K562 (cell line): Measurements from ENCODE around the gene TDRD6. TPM values are rescaled to one million over a fixed set of nuclear protein-coding genes. Genes with fewer than 3 reads are reported as not detected.

ENCODE experiments used
- BRD9 ChIP-seq: fragments of 450-650 bp; IDR thresholded peaks from 2 replicates; pipeline ENCODE4 v1.6.1; 2018; ENCODE audit warnings: low read depth; ENCODE audit not compliant: partially characterized antibody
- FOXJ3 ChIP-seq: sonication (generic); formaldehyde crosslinking; IDR thresholded peaks from 2 replicates; pipeline ENCODE4 v1.4.0; 2020; ENCODE audit warnings: mild to moderate bottlenecking, missing genetic modification reagents
- KLF16 ChIP-seq: IDR thresholded peaks from 2 replicates; pipeline ENCODE4 v1.6.1; 2016; ENCODE audit warnings: antibody characterized with exemption
- MED1 ChIP-seq: sonication (generic); formaldehyde crosslinking; IDR thresholded peaks from 2 replicates; pipeline ENCODE4 v1.8.1; 2023; ENCODE audit warnings: missing genetic modification reagents, borderline replicate concordance
- polyA plus RNA-seq, 8 experiments: library from polyadenylated mRNA; depleted of rRNA in 4 of 8; stranded (reverse) in 5 of 8; unstranded in 3 of 8; fragments of >200 nt; fragmentation: Nextera tagmentation in 2 of 8; fragmentation: Illumina TruSeq in 1 of 8; extraction: Ambion mirVana in 2 of 8; extraction: Trizol in 1 of 8; gene quantifications; 2 replicates each; pipeline versions ENCODE4 v1.2.1 to v1.2.3, GENCODE V29; 2011 to 2014; ENCODE audit warnings: inconsistent platforms in 1 of 8, missing spikeins in 1 of 8
- total RNA-seq, 7 experiments: library from RNA; depleted of rRNA in 6 of 7; stranded (reverse); fragments of >200 nt in 6 of 7; fragmentation: Illumina TruSeq in 2 of 7; extraction: Trizol in 2 of 7; gene quantifications; 2 replicates each; pipeline versions ENCODE4 v1.2.1 to v1.2.3, GENCODE V29; 2011 to 2021; ENCODE audit warnings: low replicate concordance in 1 of 7
- TF ChIP-seq, protein P1 (sequence below), 2 experiments: fragments of 450-650 bp; conservative IDR thresholded peaks; 2 replicates each; pipeline ENCODE4 v1.6.1; 2017; ENCODE audit warnings: mild to moderate bottlenecking in 2 of 2, moderate library complexity in 2 of 2

The TDRD6 gene
- total and polyA plus RNA-seq, 9 of the 15 experiments (the other 6 are each of a cell fraction or from before 2014, with no cell fraction given) = under 0.01 to 0.53 (median 0.14) TPM; not detected in 1

DNA sequence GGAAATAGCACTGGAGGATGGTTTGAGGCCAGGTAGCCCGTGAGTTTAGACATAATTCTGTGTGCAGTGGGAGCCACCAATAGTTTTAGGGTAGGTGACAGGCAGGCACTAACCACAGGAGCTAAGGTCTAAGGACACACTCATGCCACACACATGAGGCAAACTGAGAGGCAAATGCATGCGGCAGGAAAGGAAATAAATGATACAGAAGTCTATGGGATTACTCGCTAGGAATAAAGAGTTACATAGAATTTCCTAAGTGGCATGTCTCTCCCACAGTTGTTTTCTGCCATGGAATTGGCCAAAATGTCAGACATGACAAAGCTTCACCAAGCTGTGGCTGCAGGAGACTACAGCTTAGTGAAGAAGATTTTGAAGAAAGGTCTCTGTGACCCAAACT is 64.0 kb downstream of the TDRD6 start (continued):
- TF ChIP-seq, protein P1, sequence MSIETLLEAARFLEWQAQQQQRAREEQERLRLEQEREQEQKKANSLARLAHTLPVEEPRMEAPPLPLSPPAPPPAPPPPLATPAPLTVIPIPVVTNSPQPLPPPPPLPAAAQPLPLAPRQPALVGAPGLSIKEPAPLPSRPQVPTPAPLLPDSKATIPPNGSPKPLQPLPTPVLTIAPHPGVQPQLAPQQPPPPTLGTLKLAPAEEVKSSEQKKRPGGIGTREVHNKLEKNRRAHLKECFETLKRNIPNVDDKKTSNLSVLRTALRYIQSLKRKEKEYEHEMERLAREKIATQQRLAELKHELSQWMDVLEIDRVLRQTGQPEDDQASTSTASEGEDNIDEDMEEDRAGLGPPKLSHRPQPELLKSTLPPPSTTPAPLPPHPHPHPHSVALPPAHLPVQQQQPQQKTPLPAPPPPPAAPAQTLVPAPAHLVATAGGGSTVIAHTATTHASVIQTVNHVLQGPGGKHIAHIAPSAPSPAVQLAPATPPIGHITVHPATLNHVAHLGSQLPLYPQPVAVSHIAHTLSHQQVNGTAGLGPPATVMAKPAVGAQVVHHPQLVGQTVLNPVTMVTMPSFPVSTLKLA (conservative IDR thresholded peaks at IDR 0.05) = no peak
- TF ChIP-seq BRD9 (no peak), FOXJ3 (CRISPR knock-in tag) (no peak), KLF16 (no peak), MED1 (CRISPR knock-in tag) (no peak)

Other genes with a start within 250 kb of the TDRD6 start
- gene RCAN2, start 196.4 kb upstream of the TDRD6 start, total RNA-seq (2014; rRNA removed) = not detected in 2 replicates
- gene RCAN2, start 196.4 kb upstream of the TDRD6 start, total RNA-seq (2014; rRNA removed; fragmentation: Illumina TruSeq; extraction: Trizol) = not detected in 2 replicates
- not detected in 2 replicates for gene RCAN2, start 196.4 kb upstream of the TDRD6 start, total RNA-seq (2015; rRNA removed; fragmentation: Illumina TruSeq; extraction: Trizol)
- gene RCAN2, start 196.4 kb upstream of the TDRD6 start, total RNA-seq (2021) = 0.04 TPM in 1 of 2 replicates, not detected in the other
- not detected in 2 replicates for gene RCAN2, start 196.4 kb upstream of the TDRD6 start, polyA plus RNA-seq (2011; rRNA removed)
- gene RCAN2, start 196.4 kb upstream of the TDRD6 start, polyA plus RNA-seq (2014; fragmentation: Illumina TruSeq; extraction: Trizol) = not detected in 2 replicates
- not detected for gene RCAN2, start 196.4 kb upstream of the TDRD6 start, polyA plus RNA-seq (2014; fragmentation: Nextera tagmentation; extraction: Ambion mirVana)
- not detected in 2 replicates for gene RCAN2, start 196.4 kb upstream of the TDRD6 start, polyA plus RNA-seq (2014; rRNA removed)
- gene CYP39A1, start 35.1 kb upstream of the TDRD6 start, total RNA-seq (2014; rRNA removed) = not detected in 2 replicates
- not detected in 2 replicates for gene CYP39A1, start 35.1 kb upstream of the TDRD6 start, total RNA-seq (2014; rRNA removed; fragmentation: Illumina TruSeq; extraction: Trizol)
- not detected in 2 replicates for gene CYP39A1, start 35.1 kb upstream of the TDRD6 start, total RNA-seq (2015; rRNA removed; fragmentation: Illumina TruSeq; extraction: Trizol)
- gene CYP39A1, start 35.1 kb upstream of the TDRD6 start, total RNA-seq (2021) = not detected in 2 replicates
- gene CYP39A1, start 35.1 kb upstream of the TDRD6 start, polyA plus RNA-seq (2011; rRNA removed) = not detected in 2 replicates
- not detected in 2 replicates for gene CYP39A1, start 35.1 kb upstream of the TDRD6 start, polyA plus RNA-seq (2014; fragmentation: Illumina TruSeq; extraction: Trizol)
- gene CYP39A1, start 35.1 kb upstream of the TDRD6 start, polyA plus RNA-seq (2014; fragmentation: Nextera tagmentation; extraction: Ambion mirVana) = not detected
- not detected in 2 replicates for gene CYP39A1, start 35.1 kb upstream of the TDRD6 start, polyA plus RNA-seq (2014; rRNA removed)
- not detected in 2 replicates for gene SLC25A27, start 34.9 kb upstream of the TDRD6 start, total RNA-seq (2014; rRNA removed)
- gene SLC25A27, start 34.9 kb upstream of the TDRD6 start, total RNA-seq (2014; rRNA removed; fragmentation: Illumina TruSeq; extraction: Trizol) = not detected in 2 replicates
- gene SLC25A27, start 34.9 kb upstream of the TDRD6 start, total RNA-seq (2015; rRNA removed; fragmentation: Illumina TruSeq; extraction: Trizol) = not detected in 2 replicates
- not detected in 2 replicates for gene SLC25A27, start 34.9 kb upstream of the TDRD6 start, total RNA-seq (2021)
- not detected in 2 replicates for gene SLC25A27, start 34.9 kb upstream of the TDRD6 start, polyA plus RNA-seq (2011; rRNA removed)
- gene SLC25A27, start 34.9 kb upstream of the TDRD6 start, polyA plus RNA-seq (2014; fragmentation: Illumina TruSeq; extraction: Trizol) = not detected in 2 replicates
- gene SLC25A27, start 34.9 kb upstream of the TDRD6 start, polyA plus RNA-seq (2014; fragmentation: Nextera tagmentation; extraction: Ambion mirVana) = not detected
- 0.69 TPM in 1 of 2 replicates, not detected in the other for gene SLC25A27, start 34.9 kb upstream of the TDRD6 start, polyA plus RNA-seq (2014; rRNA removed)
- gene PLA2G7, start 47.5 kb downstream of the TDRD6 start, total RNA-seq (2014; rRNA removed) = not detected in 2 replicates
- not detected in 2 replicates for gene PLA2G7, start 47.5 kb downstream of the TDRD6 start, total RNA-seq (2014; rRNA removed; fragmentation: Illumina TruSeq; extraction: Trizol)
- gene PLA2G7, start 47.5 kb downstream of the TDRD6 start, total RNA-seq (2015; rRNA removed; fragmentation: Illumina TruSeq; extraction: Trizol) = not detected in 2 replicates
- not detected in 2 replicates for gene PLA2G7, start 47.5 kb downstream of the TDRD6 start, total RNA-seq (2021)
- not detected in 2 replicates for gene PLA2G7, start 47.5 kb downstream of the TDRD6 start, polyA plus RNA-seq (2011; rRNA removed)
- gene PLA2G7, start 47.5 kb downstream of the TDRD6 start, polyA plus RNA-seq (2014; fragmentation: Illumina TruSeq; extraction: Trizol) = not detected in 2 replicates
- not detected for gene PLA2G7, start 47.5 kb downstream of the TDRD6 start, polyA plus RNA-seq (2014; fragmentation: Nextera tagmentation; extraction: Ambion mirVana)
- not detected in 2 replicates for gene PLA2G7, start 47.5 kb downstream of the TDRD6 start, polyA plus RNA-seq (2014; rRNA removed)
- not detected in 2 replicates for gene ANKRD66, start 59.0 kb downstream of the TDRD6 start, total RNA-seq (2014; rRNA removed)
- not detected in 2 replicates for gene ANKRD66, start 59.0 kb downstream of the TDRD6 start, total RNA-seq (2014; rRNA removed; fragmentation: Illumina TruSeq; extraction: Trizol)
- not detected in 2 replicates for gene ANKRD66, start 59.0 kb downstream of the TDRD6 start, total RNA-seq (2015; rRNA removed; fragmentation: Illumina TruSeq; extraction: Trizol)
- gene ANKRD66, start 59.0 kb downstream of the TDRD6 start, total RNA-seq (2021) = not detected in 2 replicates
- gene ANKRD66, start 59.0 kb downstream of the TDRD6 start, polyA plus RNA-seq (2011; rRNA removed) = not detected in 2 replicates
- gene ANKRD66, start 59.0 kb downstream of the TDRD6 start, polyA plus RNA-seq (2014; fragmentation: Illumina TruSeq; extraction: Trizol) = not detected in 2 replicates
- gene ANKRD66, start 59.0 kb downstream of the TDRD6 start, polyA plus RNA-seq (2014; fragmentation: Nextera tagmentation; extraction: Ambion mirVana) = not detected
- gene ANKRD66, start 59.0 kb downstream of the TDRD6 start, polyA plus RNA-seq (2014; rRNA removed) = not detected in 2 replicates
- gene MEP1A, start 105.5 kb downstream of the TDRD6 start, total RNA-seq (2014; rRNA removed) = not detected in 2 replicates
- not detected in 2 replicates for gene MEP1A, start 105.5 kb downstream of the TDRD6 start, total RNA-seq (2014; rRNA removed; fragmentation: Illumina TruSeq; extraction: Trizol)
- not detected in 2 replicates for gene MEP1A, start 105.5 kb downstream of the TDRD6 start, total RNA-seq (2015; rRNA removed; fragmentation: Illumina TruSeq; extraction: Trizol)
- not detected in 2 replicates for gene MEP1A, start 105.5 kb downstream of the TDRD6 start, total RNA-seq (2021)
- not detected in 2 replicates for gene MEP1A, start 105.5 kb downstream of the TDRD6 start, polyA plus RNA-seq (2011; rRNA removed)
- gene MEP1A, start 105.5 kb downstream of the TDRD6 start, polyA plus RNA-seq (2014; fragmentation: Illumina TruSeq; extraction: Trizol) = not detected in 2 replicates
- gene MEP1A, start 105.5 kb downstream of the TDRD6 start, polyA plus RNA-seq (2014; fragmentation: Nextera tagmentation; extraction: Ambion mirVana) = not detected
- not detected in 2 replicates for gene MEP1A, start 105.5 kb downstream of the TDRD6 start, polyA plus RNA-seq (2014; rRNA removed)
- not detected in 2 replicates for gene ADGRF5, start 234.1 kb downstream of the TDRD6 start, total RNA-seq (2014; rRNA removed)
- not detected in 2 replicates for gene ADGRF5, start 234.1 kb downstream of the TDRD6 start, total RNA-seq (2014; rRNA removed; fragmentation: Illumina TruSeq; extraction: Trizol)
- gene ADGRF5, start 234.1 kb downstream of the TDRD6 start, total RNA-seq (2015; rRNA removed; fragmentation: Illumina TruSeq; extraction: Trizol) = not detected in 2 replicates
- 0.07 and 0.22 TPM in 2 replicates for gene ADGRF5, start 234.1 kb downstream of the TDRD6 start, total RNA-seq (2021)
- gene ADGRF5, start 234.1 kb downstream of the TDRD6 start, polyA plus RNA-seq (2011; rRNA removed) = not detected in 2 replicates
- gene ADGRF5, start 234.1 kb downstream of the TDRD6 start, polyA plus RNA-seq (2014; fragmentation: Illumina TruSeq; extraction: Trizol) = not detected in 2 replicates
- not detected for gene ADGRF5, start 234.1 kb downstream of the TDRD6 start, polyA plus RNA-seq (2014; fragmentation: Nextera tagmentation; extraction: Ambion mirVana)
- gene ADGRF5, start 234.1 kb downstream of the TDRD6 start, polyA plus RNA-seq (2014; rRNA removed) = not detected in 2 replicates